ENCODE data around the gene SH2D3A. TPM values are rescaled to one million over a fixed set of nuclear protein-coding genes. Genes with fewer than 3 reads are reported as not detected.
A peak's percentile ranks its signal among the peaks of the same experiment; 100 is the strongest.

Gene SH2D3A
- total and polyA plus RNA-seq, 2 of the 8 experiments (the other 6 are each of a cell fraction or from before 2014, with no cell fraction given) = 14.5 to 22.1 TPM

DNA sequence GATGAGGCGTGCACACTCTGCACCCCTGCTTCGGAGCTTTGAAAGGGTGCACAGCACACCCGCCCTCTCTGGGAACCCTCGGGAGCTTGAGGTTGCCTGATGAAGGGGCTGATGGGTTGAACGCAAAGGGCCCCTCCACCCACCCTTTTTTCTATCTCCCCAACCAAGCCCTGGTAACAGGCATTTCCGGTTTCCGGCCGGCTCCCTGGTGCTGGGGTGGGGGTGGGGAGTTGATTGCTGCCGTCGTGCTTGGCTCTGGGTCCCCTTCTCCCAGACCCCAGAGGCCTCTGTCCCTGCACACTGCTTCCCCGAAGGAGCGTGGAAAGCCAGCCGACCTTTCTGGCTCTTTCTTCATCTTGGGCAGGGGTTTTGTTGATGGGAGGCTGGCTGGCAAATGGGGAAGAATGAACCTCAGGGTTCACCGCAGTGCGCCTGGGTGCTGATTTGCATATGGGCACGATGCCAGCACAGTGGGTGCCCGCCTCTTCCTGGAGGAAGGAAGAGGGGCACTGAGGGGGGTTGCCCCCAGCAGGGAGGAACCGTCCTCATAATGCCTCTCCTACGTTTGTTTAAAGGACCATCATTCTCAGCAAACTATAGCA lies 34.4 kb upstream of the SH2D3A start:
- peak overlapping the region; percentile 88; the same call in 1 of the 2 replicates for H2BK5ac ChIP-seq (ENCODE audit: low read depth, low read length)
- peak overlapping the region; percentile 49; the same call in 1 of the 2 replicates for H2BK20ac ChIP-seq (ENCODE audit: low read length)
- no peak overlapping the region for H3K27ac ChIP-seq (ENCODE audit: low read depth, low read length)
- peaks cover 5 to 18% of the 10 kb centered on the region in 2 experiments for H3K9me3 ChIP-seq (ENCODE audit: insufficient read depth in 2 of 2, low read depth in 1 of 2, low read length in 1 of 2)
- H4K8ac ChIP-seq (ENCODE audit: extremely low read depth, insufficient read depth, low read length) = peak overlapping the region; percentile 60; the same call in 1 of the 2 replicates
- H4K20me1 ChIP-seq (replicated peaks in 1 of 2; ENCODE audit: control insufficient read depth in 1 of 2, insufficient read depth in 2 of 2, low read length in 2 of 2) = no peaks in the 10 kb centered on the region
- H3K79me1 ChIP-seq (ENCODE audit: low read depth, low read length) = no peaks in the 10 kb centered on the region
- peaks cover 0 to 11% (median 3%) of the 10 kb centered on the region in 4 experiments; a peak in 2 of 7 replicates for H3K4me1 ChIP-seq (replicated peaks in 1 of 4; ENCODE audit: control insufficient read depth in 3 of 4, insufficient read depth in 4 of 4, low read length in 3 of 4)
- H3K36me3 ChIP-seq (ENCODE audit: control insufficient read depth in 2 of 4, insufficient read depth in 4 of 4, low read length in 3 of 4) = no peaks in the 10 kb centered on the region
- peak; percentile 17 for TF ChIP-seq KDM4A (IDR thresholded peaks at IDR 0.05; ENCODE audit: low read depth, low read length, severe bottlenecking)
- TF ChIP-seq, protein P1, sequence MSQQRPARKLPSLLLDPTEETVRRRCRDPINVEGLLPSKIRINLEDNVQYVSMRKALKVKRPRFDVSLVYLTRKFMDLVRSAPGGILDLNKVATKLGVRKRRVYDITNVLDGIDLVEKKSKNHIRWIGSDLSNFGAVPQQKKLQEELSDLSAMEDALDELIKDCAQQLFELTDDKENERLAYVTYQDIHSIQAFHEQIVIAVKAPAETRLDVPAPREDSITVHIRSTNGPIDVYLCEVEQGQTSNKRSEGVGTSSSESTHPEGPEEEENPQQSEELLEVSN (IDR thresholded peaks at IDR 0.05) = peak; percentile 27; the same call in 1 of the 2 replicates
- TF ChIP-seq RBBP5 (IDR thresholded peaks at IDR 0.05; ENCODE audit: borderline replicate concordance, low read depth, low read length) = peak; percentile 87; the same call in 1 of the 2 replicates
- 0 out of 2 replicates have a peak, but pooled peaks have one; percentile 25 for TF ChIP-seq SP1 (IDR thresholded peaks at IDR 0.05; ENCODE audit: low read depth, low read length)
- TF ChIP-seq KDM5A (IDR thresholded peaks at IDR 0.05; ENCODE audit: low read length) = no peak
- peak; percentile 28 for TF ChIP-seq TAF7 (optimal IDR thresholded peaks at IDR 0.05; ENCODE audit: borderline replicate concordance, low read depth, low read length)
- no peak for TF ChIP-seq SIX5 (IDR thresholded peaks at IDR 0.05; ENCODE audit: low read depth, low read length)
- H3K9ac ChIP-seq (replicated peaks in 1 of 4; ENCODE audit: extremely low read depth in 1 of 4, low read depth in 3 of 4, low read length in 3 of 4) = no peak overlapping the region
- peak overlapping the region; percentile 68; the same call in 1 of the 2 replicates for H2BK12ac ChIP-seq (ENCODE audit: low read depth, low read length)
- peak overlapping the region; percentile 55; the same call in 1 of the 2 replicates for H2AFZ ChIP-seq (ENCODE audit: low read length)
- FAIRE-seq = no peak
- H3K4ac ChIP-seq (replicated peaks; ENCODE audit: insufficient read length, low read depth, low read length) = peak overlapping the region; percentile 90
- DNase-seq (ENCODE audit: low read depth in 1 of 2, low spot score in 2 of 2) = peak in 1 of 2 experiments; percentile 42
- H3K4me2 ChIP-seq (ENCODE audit: insufficient read depth in 1 of 2, low read depth in 2 of 2, low read length in 2 of 2) = peak overlapping the region; percentile 39 to 57
- no peak overlapping the region for H3K14ac ChIP-seq (ENCODE audit: insufficient read length)
- peak overlapping the region; percentile 72 for H4K5ac ChIP-seq (ENCODE audit: insufficient read length, low read depth, low read length)
- H2BK15ac ChIP-seq (ENCODE audit: low read length) = no peak overlapping the region
- ChIA-PET POLR2A (ENCODE audit: partially characterized antibody) (interaction anchor here (0.6 to 1.7 kb wide), 6 partner anchors 10 to 331 kb away, joined by 3 to 7 read pairs (median 4); no protein-coding TSS in a partner anchor), CTCF (ENCODE audit: partially characterized antibody) (interaction anchor here (0.7 to 1.1 kb wide), 2 partner anchors 8 to 652 kb away, joined by 3 read pairs; no protein-coding TSS in a partner anchor)
- H4K91ac ChIP-seq (replicated peaks; ENCODE audit: insufficient read length, low read length) = peak overlapping the region; percentile 88
- no peak overlapping the region for H3K23ac ChIP-seq (ENCODE audit: insufficient read length)
- no peak overlapping the region for H3K56ac ChIP-seq (replicated peaks; ENCODE audit: insufficient read length, low read depth, low read length)
- H3K4me3 ChIP-seq (ENCODE audit: extremely low read depth in 1 of 4, insufficient read depth in 2 of 4, low read depth in 3 of 4, low read length in 4 of 4) = peak overlapping the region in 1 of 4 experiments; percentile 5; a peak in 1 of 8 replicates
- H3K27me3 ChIP-seq (replicated peaks in 1 of 4; ENCODE audit: control insufficient read depth in 3 of 4, extremely low read depth in 1 of 4, insufficient read depth in 3 of 4, low read length in 3 of 4) = no peaks in the 10 kb centered on the region
- 65% methylated on average over 15 of the region's 19 CpGs; no CpG with 5 or more reads in 1 of the 2 experiments for WGBS, 2 experiments (ENCODE audit: extremely low coverage in 1 of 2, insufficient coverage in 1 of 2, insufficient read length in 1 of 2, insufficient replicate concordance in 2 of 2, low coverage in 1 of 2, low lambda C conversion rate in 2 of 2, missing lambda C conversion rate in 1 of 2)
- no peak overlapping the region for H2AK5ac ChIP-seq (ENCODE audit: low read depth, low read length)
- H3K23me2 ChIP-seq (ENCODE audit: low read depth, low read length) = peaks cover 3% of the 10 kb centered on the region; the same call in 1 of the 2 replicates
- no peaks in the 10 kb centered on the region for H3K79me2 ChIP-seq (ENCODE audit: control insufficient read depth in 1 of 2, insufficient read depth in 2 of 2, low read length in 2 of 2)
- no peak overlapping the region for H2BK120ac ChIP-seq (replicated peaks; ENCODE audit: low read depth, low read length)
- H3K18ac ChIP-seq (ENCODE audit: extremely low read depth, low read length) = peak overlapping the region; percentile 97

Data from H1 (cell line).